SK-N-SH (cell line): ENCODE results near the gene BTBD2. TPM values are rescaled to one million over a fixed set of nuclear protein-coding genes. Genes with fewer than 3 reads are reported as not detected.
A peak's percentile ranks its signal among the peaks of the same experiment; 100 is the strongest.

Experiments
- CTCF ChIA-PET: fragments of 300-600, 350-600 bp; formaldehyde crosslinking; extraction: SDS; loops from one replicate; lab custom pipeline; 2021; lab: Yijun Ruan, JAX
- POLR2A ChIA-PET: fragments of 350-600 bp; sonication (Branson Sonifier 250); formaldehyde crosslinking; extraction: SDS; loops from one replicate; lab custom pipeline; 2020; ENCODE audit warnings: antibody characterized with exemption, inconsistent platforms; lab: Yijun Ruan, JAX
- DNase-seq: peaks from one replicate; pipeline ENCODE4 v3.0.0; 2012
- H2AFZ ChIP-seq: fragments of 200-600 bp; sonication (generic); 2 replicates; pipeline ENCODE4 v1.8.1; 2016; ENCODE audit warnings: antibody characterized with exemption, mild to moderate bottlenecking, low read depth
- H3F3A ChIP-seq: fragments of 200-600 bp; sonication (generic); replicated peaks from 2 replicates; pipeline ENCODE3; 2016; ENCODE audit warnings: antibody characterized with exemption, mild to moderate bottlenecking; ENCODE audit not compliant: insufficient read depth
- H3K27ac ChIP-seq, 2 experiments: fragments of 200-500 bp in 1 of 2; fragments of 200-600 bp in 1 of 2; sonication (Bioruptor generic) in 1 of 2; sonication (generic), shearing (Covaris generic) in 1 of 2; 2 replicates each; pipeline versions ENCODE4 v1.5.1 to v1.6.1; 2014 to 2016; ENCODE audit warnings: low read depth in 2 of 2, inconsistent platforms in 1 of 2, low read length in 1 of 2, mild to moderate bottlenecking in 1 of 2, mixed read lengths in 1 of 2
- H3K27me3 ChIP-seq: fragments of 200-600 bp; sonication (generic), shearing (Covaris generic); 2 replicates; pipeline ENCODE4 v1.6.1; 2016; ENCODE audit warnings: mixed run types; ENCODE audit not compliant: insufficient read depth
- H3K36me3 ChIP-seq, 2 experiments: fragments of 200-500 bp in 1 of 2; fragments of 200-600 bp in 1 of 2; sonication (Bioruptor generic) in 1 of 2; sonication (generic) in 1 of 2; replicated peaks in 1 of 2; 2 replicates each; pipeline versions ENCODE3 to v1.5.1; 2014 to 2016; ENCODE audit warnings: low read length in 1 of 2, mild to moderate bottlenecking in 1 of 2; ENCODE audit not compliant: insufficient read depth in 2 of 2, control insufficient read depth in 1 of 2
- H3K4me1 ChIP-seq, 2 experiments: fragments of 200-500 bp in 1 of 2; fragments of 200-600 bp in 1 of 2; sonication (Bioruptor generic) in 1 of 2; sonication (generic), shearing (Covaris generic) in 1 of 2; 2 replicates each; pipeline versions ENCODE4 v1.5.1 to v1.6.1; 2014 to 2016; ENCODE audit warnings: low read depth in 1 of 2, low read length in 1 of 2, mixed run types in 1 of 2; ENCODE audit not compliant: insufficient read depth in 2 of 2, control insufficient read depth in 1 of 2
- H3K4me2 ChIP-seq: fragments of 200-600 bp; sonication (generic), shearing (Covaris generic); 2 replicates; pipeline ENCODE4 v1.6.1; 2017; ENCODE audit warnings: mixed run types
- H3K4me3 ChIP-seq, 2 experiments: fragments of 200-500 bp in 1 of 2; fragments of 200-600 bp in 1 of 2; sonication (Bioruptor generic) in 1 of 2; sonication (generic), shearing (Covaris generic) in 1 of 2; 2 replicates each; pipeline versions ENCODE4 v1.5.1 to v1.8.1; 2014 to 2016; ENCODE audit warnings: low read depth in 2 of 2, inconsistent platforms in 1 of 2, low read length in 1 of 2, mild to moderate bottlenecking in 1 of 2, mixed read lengths in 1 of 2, moderate library complexity in 1 of 2
- H3K79me2 ChIP-seq: fragments of 200-600 bp; sonication (generic); 2 replicates; pipeline ENCODE4 v1.8.1; 2017; ENCODE audit warnings: mild to moderate bottlenecking; ENCODE audit not compliant: insufficient read depth
- H3K9ac ChIP-seq: fragments of 200-600 bp; sonication (generic); 2 replicates; pipeline ENCODE4 v1.6.1; 2017; ENCODE audit warnings: mixed run types
- H3K9me2 ChIP-seq: fragments of 200-600 bp; sonication (generic); 2 replicates; pipeline ENCODE4 v1.6.1; 2017; ENCODE audit warnings: mixed run types
- H3K9me3 ChIP-seq: fragments of 200-600 bp; sonication (generic); 2 replicates; pipeline ENCODE4 v1.6.1; 2017; ENCODE audit warnings: mixed run types, mild to moderate bottlenecking, moderate library complexity
- H4K20me1 ChIP-seq: fragments of 200-600 bp; sonication (generic); 2 replicates; pipeline ENCODE4 v1.6.1; 2017; ENCODE audit warnings: mild to moderate bottlenecking, mixed run types; ENCODE audit not compliant: insufficient read depth
- FOXM1 ChIP-seq: IDR thresholded peaks from 2 replicates; pipeline ENCODE4 v1.4.0; 2012; ENCODE audit warnings: low read depth, mild to moderate bottlenecking
- GABPA ChIP-seq: IDR thresholded peaks from 2 replicates; pipeline ENCODE4 v1.4.0; 2012; ENCODE audit warnings: low read depth, mild to moderate bottlenecking
- MXI1 ChIP-seq: IDR thresholded peaks from 2 replicates; pipeline ENCODE4 v1.6.1; 2012; ENCODE audit warnings: mild to moderate bottlenecking, low read depth, low read length, improper control_type of control experiment
- NRF1 ChIP-seq: IDR thresholded peaks from 2 replicates; pipeline ENCODE4 v1.6.1; 2012; ENCODE audit warnings: low read depth, mild to moderate bottlenecking, low read length
- POLR2AphosphoS5 ChIP-seq: IDR thresholded peaks from 2 replicates; pipeline ENCODE4 v1.6.1; 2012; ENCODE audit warnings: low read depth, low read length
- RAD21 ChIP-seq: IDR thresholded peaks from 2 replicates; pipeline ENCODE4 v1.6.1; 2012; ENCODE audit warnings: mild to moderate bottlenecking, low read length
- RFX5 ChIP-seq: IDR thresholded peaks from 2 replicates; pipeline ENCODE4 v1.6.1; 2012; ENCODE audit warnings: mild to moderate bottlenecking, improper control_type of control experiment, low read length
- SIN3A ChIP-seq: IDR thresholded peaks from 2 replicates; pipeline ENCODE4 v1.6.1; 2012; ENCODE audit warnings: low read depth, mild to moderate bottlenecking, low read length, moderate library complexity, borderline replicate concordance
- TAF1 ChIP-seq: IDR thresholded peaks from 2 replicates; pipeline ENCODE4 v1.6.1; 2012; ENCODE audit warnings: low read depth, mild to moderate bottlenecking, low read length, moderate library complexity, borderline replicate concordance
- TCF12 ChIP-seq: IDR thresholded peaks from 2 replicates; pipeline ENCODE4 v1.4.0; 2012
- TEAD4 ChIP-seq: IDR thresholded peaks from 2 replicates; pipeline ENCODE4 v1.4.0; 2012; ENCODE audit warnings: mild to moderate bottlenecking, borderline replicate concordance; ENCODE audit not compliant: insufficient read depth
- WGBS: methylation state at CpG from one replicate; pipeline ENCODE4 v1.1.6; 2017; ENCODE audit warnings: low lambda C conversion rate; 5-methylcytosine and 5-hydroxymethylcytosine counted together
- polyA plus RNA-seq, 3 experiments: library from polyadenylated mRNA; depleted of rRNA; stranded (reverse); fragments of >200 nt; gene quantifications; 2 replicates each; pipeline ENCODE4 v1.2.3, GENCODE V29; 2012
- TF ChIP-seq, protein P1 (sequence below): IDR thresholded peaks from 2 replicates; pipeline ENCODE4 v1.6.1; 2012; ENCODE audit warnings: mild to moderate bottlenecking, low read depth, low read length, moderate library complexity
- TF ChIP-seq, protein P2 (sequence below): fragments of 200-600 bp; sonication (generic); IDR thresholded peaks from 2 replicates; pipeline ENCODE4 v1.6.1; 2017; ENCODE audit warnings: antibody characterized with exemption, mild to moderate bottlenecking, moderate library complexity
- TF ChIP-seq, protein P3 (sequence below): IDR thresholded peaks from 2 replicates; pipeline ENCODE4 v1.4.0; 2012; ENCODE audit warnings: low read depth, borderline replicate concordance
- TF ChIP-seq, protein P4 (sequence below): fragments of 150-350 bp; IDR thresholded peaks from 2 replicates; pipeline ENCODE4 v1.6.1; 2016; ENCODE audit warnings: mild to moderate bottlenecking, low read depth, low read length

BTBD2 gene
- polyA plus RNA-seq, 1 of the 3 experiments (the other 2 are of a cell fraction): 66.8 TPM

DNA sequence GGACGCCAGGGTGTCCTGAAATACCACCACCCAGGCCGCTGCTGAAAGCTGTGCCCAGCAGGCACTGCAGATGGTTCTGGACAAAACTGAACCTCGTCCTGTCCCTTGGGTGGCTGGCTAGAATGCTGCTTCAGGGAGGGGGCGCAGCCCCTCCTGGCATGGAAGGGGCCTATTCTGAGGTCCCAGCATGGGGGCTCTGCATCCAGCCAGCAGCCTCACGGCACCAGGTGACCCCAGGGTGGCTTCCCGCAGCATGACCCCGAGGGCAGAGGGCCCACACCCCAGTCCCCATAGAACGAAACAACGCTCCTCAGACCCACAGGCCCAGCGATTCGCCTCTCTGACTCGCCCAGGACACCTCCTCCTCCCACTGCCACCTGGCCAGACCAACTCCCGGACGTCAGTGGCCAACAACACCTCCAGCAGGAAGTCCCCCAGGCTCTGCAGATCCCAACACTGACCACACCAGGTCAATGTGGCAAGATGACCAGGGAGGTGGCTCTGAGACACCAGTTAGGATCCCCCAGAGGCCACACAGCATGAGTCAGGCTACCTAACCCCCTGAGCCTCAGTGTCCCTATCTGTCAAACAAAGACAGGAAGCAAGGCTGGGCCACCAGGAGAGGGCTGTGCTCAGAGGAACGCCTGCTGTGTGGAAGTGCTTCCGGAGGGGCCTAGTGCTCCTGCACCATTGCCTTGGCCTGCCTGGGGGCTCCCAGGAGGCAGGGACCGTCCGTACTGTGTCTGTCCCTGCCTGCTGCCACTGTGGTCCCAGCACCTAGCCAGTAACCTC lies 29.4 kb upstream of the BTBD2 start (continued):
- TF ChIP-seq, protein P1, sequence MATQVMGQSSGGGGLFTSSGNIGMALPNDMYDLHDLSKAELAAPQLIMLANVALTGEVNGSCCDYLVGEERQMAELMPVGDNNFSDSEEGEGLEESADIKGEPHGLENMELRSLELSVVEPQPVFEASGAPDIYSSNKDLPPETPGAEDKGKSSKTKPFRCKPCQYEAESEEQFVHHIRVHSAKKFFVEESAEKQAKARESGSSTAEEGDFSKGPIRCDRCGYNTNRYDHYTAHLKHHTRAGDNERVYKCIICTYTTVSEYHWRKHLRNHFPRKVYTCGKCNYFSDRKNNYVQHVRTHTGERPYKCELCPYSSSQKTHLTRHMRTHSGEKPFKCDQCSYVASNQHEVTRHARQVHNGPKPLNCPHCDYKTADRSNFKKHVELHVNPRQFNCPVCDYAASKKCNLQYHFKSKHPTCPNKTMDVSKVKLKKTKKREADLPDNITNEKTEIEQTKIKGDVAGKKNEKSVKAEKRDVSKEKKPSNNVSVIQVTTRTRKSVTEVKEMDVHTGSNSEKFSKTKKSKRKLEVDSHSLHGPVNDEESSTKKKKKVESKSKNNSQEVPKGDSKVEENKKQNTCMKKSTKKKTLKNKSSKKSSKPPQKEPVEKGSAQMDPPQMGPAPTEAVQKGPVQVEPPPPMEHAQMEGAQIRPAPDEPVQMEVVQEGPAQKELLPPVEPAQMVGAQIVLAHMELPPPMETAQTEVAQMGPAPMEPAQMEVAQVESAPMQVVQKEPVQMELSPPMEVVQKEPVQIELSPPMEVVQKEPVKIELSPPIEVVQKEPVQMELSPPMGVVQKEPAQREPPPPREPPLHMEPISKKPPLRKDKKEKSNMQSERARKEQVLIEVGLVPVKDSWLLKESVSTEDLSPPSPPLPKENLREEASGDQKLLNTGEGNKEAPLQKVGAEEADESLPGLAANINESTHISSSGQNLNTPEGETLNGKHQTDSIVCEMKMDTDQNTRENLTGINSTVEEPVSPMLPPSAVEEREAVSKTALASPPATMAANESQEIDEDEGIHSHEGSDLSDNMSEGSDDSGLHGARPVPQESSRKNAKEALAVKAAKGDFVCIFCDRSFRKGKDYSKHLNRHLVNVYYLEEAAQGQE: no peak
- TF ChIP-seq TCF12 (no peak), FOXM1 (no peak), GABPA (no peak)

DNA sequence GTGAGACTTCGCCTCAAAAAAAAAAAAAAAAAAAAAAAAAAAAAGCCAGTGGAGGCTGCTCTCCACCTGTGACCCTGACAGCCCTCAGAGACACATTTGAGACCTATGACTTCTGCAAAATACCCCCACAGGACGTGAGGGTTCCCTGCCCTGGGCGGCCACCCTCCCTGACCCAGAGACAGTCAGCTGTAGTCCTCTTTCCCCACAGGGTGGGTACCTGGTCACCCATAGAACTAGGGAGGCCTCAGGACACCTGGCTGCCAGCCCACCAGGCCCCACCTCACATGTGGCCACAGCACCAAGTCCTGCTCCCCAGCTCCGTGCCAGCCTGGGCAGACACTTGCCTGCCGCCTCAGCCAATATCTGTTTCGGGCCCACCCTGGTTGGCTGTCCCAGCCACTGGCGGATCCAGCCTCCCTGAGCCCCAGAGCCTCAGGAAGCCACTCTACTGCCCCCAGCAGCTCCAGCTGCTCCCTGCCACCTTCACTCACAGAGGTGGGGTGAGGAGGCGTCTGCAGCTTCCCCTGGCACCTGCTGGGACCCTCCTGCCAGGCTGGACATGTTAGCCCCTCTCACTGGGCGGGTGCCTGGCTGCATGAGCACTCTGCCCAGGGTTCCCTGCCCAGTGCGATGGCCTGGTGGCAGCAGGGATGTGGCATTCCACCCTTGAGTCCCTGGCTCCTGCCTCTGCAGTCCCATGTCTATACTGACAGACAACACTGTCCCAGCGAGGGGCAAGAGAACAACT lies 28.6 kb upstream of the BTBD2 start:
- Histone ChIP-seq H3K9me2 (no peaks in the 10 kb centered on the region), H3F3A (peaks cover 3% of the 10 kb centered on the region), H3K4me3 (no peak overlapping the region), H3K36me3 (peaks cover 7 to 62% of the 10 kb centered on the region in 2 experiments), H3K4me1 (peaks cover 21 to 62% of the 10 kb centered on the region in 2 experiments; a peak in 3 of 4 replicates), H3K27ac (peak overlapping the region in 1 of 2 experiments; percentile 54; a peak in 1 of 4 replicates), H3K4me2 (no peak overlapping the region), H3K79me2 (peaks cover 28% of the 10 kb centered on the region), H3K9ac (no peak overlapping the region), H3K27me3 (no peaks in the 10 kb centered on the region), H3K9me3 (no peaks in the 10 kb centered on the region), H2AFZ (no peak overlapping the region), H4K20me1 (peaks cover 67% of the 10 kb centered on the region)
- WGBS: 94% methylated on average over 9 of the region's 11 CpGs
- POLR2A ChIA-PET: no interaction called here
- CTCF ChIA-PET: interaction anchor here (1.0 kb wide), 1 partner anchor 24 kb away, joined by 3 read pairs; no protein-coding TSS in a partner anchor
- no peak for DNase-seq
- TF ChIP-seq RAD21 (no peak), FOXM1 (no peak), TAF1 (no peak), POLR2AphosphoS5 (no peak), SIN3A (no peak), NRF1 (no peak), RFX5 (no peak), TEAD4 (no peak), MXI1 (no peak)
- TF ChIP-seq, protein P2, sequence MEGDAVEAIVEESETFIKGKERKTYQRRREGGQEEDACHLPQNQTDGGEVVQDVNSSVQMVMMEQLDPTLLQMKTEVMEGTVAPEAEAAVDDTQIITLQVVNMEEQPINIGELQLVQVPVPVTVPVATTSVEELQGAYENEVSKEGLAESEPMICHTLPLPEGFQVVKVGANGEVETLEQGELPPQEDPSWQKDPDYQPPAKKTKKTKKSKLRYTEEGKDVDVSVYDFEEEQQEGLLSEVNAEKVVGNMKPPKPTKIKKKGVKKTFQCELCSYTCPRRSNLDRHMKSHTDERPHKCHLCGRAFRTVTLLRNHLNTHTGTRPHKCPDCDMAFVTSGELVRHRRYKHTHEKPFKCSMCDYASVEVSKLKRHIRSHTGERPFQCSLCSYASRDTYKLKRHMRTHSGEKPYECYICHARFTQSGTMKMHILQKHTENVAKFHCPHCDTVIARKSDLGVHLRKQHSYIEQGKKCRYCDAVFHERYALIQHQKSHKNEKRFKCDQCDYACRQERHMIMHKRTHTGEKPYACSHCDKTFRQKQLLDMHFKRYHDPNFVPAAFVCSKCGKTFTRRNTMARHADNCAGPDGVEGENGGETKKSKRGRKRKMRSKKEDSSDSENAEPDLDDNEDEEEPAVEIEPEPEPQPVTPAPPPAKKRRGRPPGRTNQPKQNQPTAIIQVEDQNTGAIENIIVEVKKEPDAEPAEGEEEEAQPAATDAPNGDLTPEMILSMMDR: no peak
- TF ChIP-seq, protein P3, sequence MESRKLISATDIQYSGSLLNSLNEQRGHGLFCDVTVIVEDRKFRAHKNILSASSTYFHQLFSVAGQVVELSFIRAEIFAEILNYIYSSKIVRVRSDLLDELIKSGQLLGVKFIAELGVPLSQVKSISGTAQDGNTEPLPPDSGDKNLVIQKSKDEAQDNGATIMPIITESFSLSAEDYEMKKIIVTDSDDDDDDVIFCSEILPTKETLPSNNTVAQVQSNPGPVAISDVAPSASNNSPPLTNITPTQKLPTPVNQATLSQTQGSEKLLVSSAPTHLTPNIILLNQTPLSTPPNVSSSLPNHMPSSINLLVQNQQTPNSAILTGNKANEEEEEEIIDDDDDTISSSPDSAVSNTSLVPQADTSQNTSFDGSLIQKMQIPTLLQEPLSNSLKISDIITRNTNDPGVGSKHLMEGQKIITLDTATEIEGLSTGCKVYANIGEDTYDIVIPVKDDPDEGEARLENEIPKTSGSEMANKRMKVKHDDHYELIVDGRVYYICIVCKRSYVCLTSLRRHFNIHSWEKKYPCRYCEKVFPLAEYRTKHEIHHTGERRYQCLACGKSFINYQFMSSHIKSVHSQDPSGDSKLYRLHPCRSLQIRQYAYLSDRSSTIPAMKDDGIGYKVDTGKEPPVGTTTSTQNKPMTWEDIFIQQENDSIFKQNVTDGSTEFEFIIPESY: no peak
- TF ChIP-seq, protein P1: no peak
- TF ChIP-seq, protein P4, sequence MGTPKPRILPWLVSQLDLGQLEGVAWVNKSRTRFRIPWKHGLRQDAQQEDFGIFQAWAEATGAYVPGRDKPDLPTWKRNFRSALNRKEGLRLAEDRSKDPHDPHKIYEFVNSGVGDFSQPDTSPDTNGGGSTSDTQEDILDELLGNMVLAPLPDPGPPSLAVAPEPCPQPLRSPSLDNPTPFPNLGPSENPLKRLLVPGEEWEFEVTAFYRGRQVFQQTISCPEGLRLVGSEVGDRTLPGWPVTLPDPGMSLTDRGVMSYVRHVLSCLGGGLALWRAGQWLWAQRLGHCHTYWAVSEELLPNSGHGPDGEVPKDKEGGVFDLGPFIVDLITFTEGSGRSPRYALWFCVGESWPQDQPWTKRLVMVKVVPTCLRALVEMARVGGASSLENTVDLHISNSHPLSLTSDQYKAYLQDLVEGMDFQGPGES: no peak
